T-helper 1 cell treated with Interleukin-12 subunit alpha and Interleukin-12 subunit beta and Interleukin-4 antibody, amounts not matched to agents 30 μg/mL and 1 μg/mL, for 36 hours (primary cell): ENCODE measurements around the gene DPH2.

ENCODE experiments used
- H3K27ac Mint-ChIP-seq: one replicate; pipeline ENCODE4 v1.8.0; 2021; ENCODE audit warnings: mild to moderate bottlenecking, mixed read lengths
- H3K27me3 Mint-ChIP-seq: one replicate; pipeline ENCODE4 v1.8.0; 2021; ENCODE audit warnings: low read depth, mixed read lengths
- H3K36me3 Mint-ChIP-seq: one replicate; pipeline ENCODE4 v1.8.0; 2021; ENCODE audit warnings: low read depth, mixed read lengths
- H3K4me1 Mint-ChIP-seq: one replicate; pipeline ENCODE4 v1.8.0; 2021; ENCODE audit warnings: low read depth, mixed read lengths
- H3K4me3 Mint-ChIP-seq: one replicate; pipeline ENCODE4 v1.8.0; 2021; ENCODE audit warnings: mild to moderate bottlenecking, moderate library complexity, mixed read lengths
- H3K9me3 Mint-ChIP-seq: one replicate; pipeline ENCODE4 v1.8.0; 2021; ENCODE audit warnings: mixed read lengths

DPH2 gene

DNA sequence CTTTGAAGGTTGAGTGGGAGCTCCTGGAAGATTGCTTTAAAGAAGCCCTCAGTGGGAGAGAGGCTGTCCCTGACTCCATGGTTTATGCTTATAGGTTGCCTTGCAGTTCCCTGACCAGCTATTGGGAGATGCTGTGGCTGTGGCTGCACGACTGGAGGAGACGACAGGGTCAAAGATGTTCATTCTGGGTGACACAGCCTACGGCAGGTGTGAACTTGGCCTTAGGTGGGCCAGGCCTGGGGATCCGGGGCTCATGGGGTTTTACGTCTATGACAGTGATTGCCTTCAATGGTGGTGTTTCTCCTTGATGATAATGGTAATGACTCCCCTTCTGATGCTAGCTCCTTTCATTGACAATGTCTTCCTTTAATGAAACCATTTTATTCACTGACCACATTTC, 692 bp downstream of the DPH2 start:
- peak overlapping the region; percentile 82 for H3K27ac Mint-ChIP-seq

DNA sequence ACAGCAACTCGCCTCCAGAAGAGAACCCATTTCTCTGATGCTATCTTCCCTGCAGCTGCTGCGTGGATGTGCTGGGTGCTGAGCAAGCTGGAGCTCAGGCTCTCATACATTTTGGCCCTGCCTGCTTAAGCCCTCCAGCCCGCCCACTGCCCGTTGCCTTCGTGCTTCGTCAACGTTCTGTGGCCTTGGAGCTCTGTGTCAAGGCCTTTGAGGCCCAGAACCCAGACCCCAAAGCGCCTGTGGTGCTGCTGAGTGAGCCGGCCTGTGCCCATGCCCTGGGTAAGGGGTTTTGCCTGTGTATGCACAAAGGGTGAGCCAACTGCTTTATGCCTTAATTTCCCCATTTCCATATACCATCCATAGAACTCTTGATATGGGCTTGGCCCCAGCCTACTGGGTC, 1.1 kb downstream of the DPH2 start:
- Mint-ChIP-seq H3K27ac (no peak overlapping the region), H3K27me3 (no peaks in the 10 kb centered on the region), H3K4me1 (peaks cover 40% of the 10 kb centered on the region), H3K36me3 (peaks cover 6% of the 10 kb centered on the region), H3K9me3 (no peaks in the 10 kb centered on the region), H3K4me3 (peak overlapping the region; percentile 95)

More for the DNA sequence above, 692 bp downstream of the DPH2 start:
- Mint-ChIP-seq H3K9me3 (no peaks in the 10 kb centered on the region), H3K4me1 (peaks cover 36% of the 10 kb centered on the region), H3K4me3 (peak overlapping the region; percentile 95), H3K36me3 (peaks cover 6% of the 10 kb centered on the region), H3K27me3 (no peaks in the 10 kb centered on the region)

DNA sequence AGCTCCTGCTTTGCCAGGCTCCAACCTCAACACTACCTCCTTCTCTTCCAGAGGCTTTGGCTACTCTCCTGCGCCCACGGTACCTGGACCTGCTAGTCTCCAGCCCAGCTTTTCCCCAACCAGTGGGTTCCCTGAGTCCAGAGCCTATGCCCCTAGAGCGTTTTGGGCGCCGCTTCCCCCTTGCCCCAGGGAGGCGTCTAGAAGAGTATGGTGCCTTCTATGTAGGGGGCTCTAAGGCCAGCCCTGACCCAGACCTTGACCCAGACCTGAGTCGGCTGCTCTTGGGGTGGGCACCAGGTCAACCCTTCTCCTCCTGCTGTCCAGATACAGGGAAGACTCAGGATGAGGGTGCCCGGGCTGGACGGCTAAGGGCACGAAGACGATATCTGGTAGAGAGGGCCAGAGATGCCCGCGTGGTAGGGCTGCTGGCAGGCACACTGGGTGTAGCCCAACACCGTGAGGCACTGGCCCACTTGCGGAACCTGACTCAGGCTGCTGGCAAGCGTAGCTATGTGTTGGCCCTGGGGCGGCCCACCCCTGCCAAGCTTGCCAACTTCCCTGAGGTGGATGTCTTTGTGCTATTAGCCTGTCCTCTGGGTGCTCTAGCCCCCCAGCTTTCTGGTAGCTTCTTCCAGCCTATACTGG, 1.6 kb downstream of the DPH2 start:
- Mint-ChIP-seq H3K4me1 (peaks cover 44% of the 10 kb centered on the region), H3K4me3 (peak overlapping the region; percentile 95), H3K9me3 (no peaks in the 10 kb centered on the region), H3K27ac (no peak overlapping the region), H3K36me3 (peaks cover 6% of the 10 kb centered on the region), H3K27me3 (no peaks in the 10 kb centered on the region)

DNA sequence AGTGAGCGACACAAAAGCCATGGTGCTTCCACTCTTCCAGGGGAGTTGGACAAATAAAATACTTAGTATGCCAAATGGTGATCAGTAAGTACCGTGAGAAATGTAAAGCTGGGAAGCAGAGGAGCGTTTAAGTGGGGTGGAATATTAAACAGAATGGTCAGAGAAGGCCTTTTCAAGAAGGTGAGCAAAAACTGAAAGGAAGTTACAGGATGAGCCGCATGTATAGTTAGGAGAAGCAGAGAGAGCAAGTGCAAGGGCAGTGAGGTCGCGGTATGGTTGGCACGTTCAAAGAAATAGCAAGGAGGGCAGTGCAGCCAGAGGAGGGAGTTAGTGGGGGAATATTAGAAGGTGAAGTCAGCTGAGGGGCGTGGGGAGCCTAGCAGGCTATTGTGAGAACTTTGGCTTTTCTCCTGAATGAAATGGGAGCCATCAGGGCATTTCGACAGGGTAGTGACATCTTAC, 4.2 kb downstream of the DPH2 start:
- H3K4me1 Mint-ChIP-seq = peaks cover 61% of the 10 kb centered on the region
- H3K27ac Mint-ChIP-seq = peak overlapping the region; percentile 96
- H3K9me3 Mint-ChIP-seq = no peaks in the 10 kb centered on the region
- H3K4me3 Mint-ChIP-seq = peak overlapping the region; percentile 87
- H3K27me3 Mint-ChIP-seq = no peaks in the 10 kb centered on the region
- peaks cover 23% of the 10 kb centered on the region for H3K36me3 Mint-ChIP-seq

DNA sequence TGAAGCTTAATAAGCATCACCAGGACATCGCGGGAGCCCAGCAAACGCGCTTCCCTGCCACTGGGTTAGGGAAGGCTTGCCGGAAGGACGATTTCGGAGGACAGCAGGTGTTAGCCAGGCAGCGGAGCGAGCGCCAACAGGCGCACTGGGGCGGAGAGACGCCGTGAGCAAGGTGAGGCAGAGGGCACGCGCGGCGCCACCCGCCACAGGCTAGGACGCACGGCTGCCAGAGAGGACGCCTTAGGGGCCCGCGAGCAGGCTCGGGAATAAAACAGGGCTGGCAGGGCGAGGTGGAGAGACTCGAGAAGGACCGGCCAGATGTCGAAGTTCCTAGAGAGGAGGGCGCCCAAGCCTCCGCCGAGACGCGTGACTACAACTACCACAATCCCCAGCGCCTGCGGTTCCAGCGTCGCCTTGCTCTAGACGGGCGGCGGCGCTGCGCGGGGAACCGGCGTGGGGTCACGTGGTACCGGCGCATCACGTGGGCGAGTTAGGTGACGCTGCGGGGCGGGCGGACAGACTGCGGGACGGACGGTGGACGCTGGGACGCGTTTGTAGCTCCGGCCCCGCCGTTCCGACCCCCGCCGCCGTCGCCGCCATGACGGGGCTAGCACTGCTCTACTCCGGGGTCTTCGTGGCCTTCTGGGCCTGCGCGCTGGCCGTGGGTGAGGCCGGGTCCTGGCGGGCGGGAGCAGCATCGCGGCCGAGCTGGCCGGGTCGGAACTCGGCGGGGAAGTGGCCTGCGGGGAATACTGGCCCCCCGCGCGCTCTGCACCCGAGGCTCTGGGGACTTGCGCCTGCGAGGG, 4.8 kb downstream of the DPH2 start, which contains the start of gene ATP6V0B:
ATP6V0B (plus strand) TSS at position 518 of the 806 bp plus-strand sequence; CDS start at position 599, 81 bp downstream.
- H3K9me3 Mint-ChIP-seq = no peaks in the 10 kb centered on the region
- peak within 1 kb of the TSS; percentile 87 for H3K4me3 Mint-ChIP-seq
- peak within 1 kb of the TSS; percentile 96 for H3K27ac Mint-ChIP-seq
- peaks cover 23% of the 10 kb centered on the region for H3K36me3 Mint-ChIP-seq
- H3K27me3 Mint-ChIP-seq = no peaks in the 10 kb centered on the region
- H3K4me1 Mint-ChIP-seq = peaks cover 55% of the 10 kb centered on the region

DNA sequence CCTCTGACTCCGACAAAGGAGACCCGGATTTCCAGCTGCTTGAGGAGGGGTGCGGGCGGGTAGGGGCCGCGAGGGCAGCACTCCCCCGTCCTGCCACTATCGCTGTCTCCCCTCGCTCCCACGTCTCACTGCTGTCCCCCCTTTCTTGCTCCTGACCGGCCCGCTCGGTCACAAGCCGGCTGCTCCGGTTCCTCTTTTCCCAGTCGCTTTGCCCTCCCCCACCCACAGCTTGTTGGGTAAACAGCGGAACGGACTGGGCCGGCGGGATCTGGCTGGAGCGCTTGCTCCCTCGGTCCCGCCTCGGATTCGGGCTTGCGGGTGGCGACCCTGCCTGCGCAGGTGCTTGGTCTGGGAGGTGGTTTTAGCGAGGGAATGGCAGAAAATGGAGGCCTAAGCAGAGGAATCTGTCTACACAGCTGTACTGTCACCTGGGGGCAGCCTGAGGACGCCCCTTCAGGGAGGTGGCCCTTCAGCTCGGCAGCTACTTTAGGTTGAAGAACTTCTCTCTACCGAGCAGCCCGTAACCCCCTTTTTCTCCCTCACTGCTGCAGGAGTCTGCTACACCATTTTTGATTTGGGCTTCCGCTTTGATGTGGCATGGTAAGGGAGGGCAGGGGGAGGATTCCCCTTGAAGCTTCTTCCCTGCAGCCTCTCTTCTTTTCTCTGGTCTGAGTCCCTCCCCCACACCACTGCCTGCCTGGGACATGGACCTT, 5.6 kb downstream of the DPH2 start:
- H3K27ac Mint-ChIP-seq = peak overlapping the region; percentile 72
- no peaks in the 10 kb centered on the region for H3K27me3 Mint-ChIP-seq
- no peaks in the 10 kb centered on the region for H3K9me3 Mint-ChIP-seq
- H3K4me3 Mint-ChIP-seq = peak overlapping the region; percentile 87
- H3K36me3 Mint-ChIP-seq = peaks cover 21% of the 10 kb centered on the region
- H3K4me1 Mint-ChIP-seq = peaks cover 53% of the 10 kb centered on the region

DNA sequence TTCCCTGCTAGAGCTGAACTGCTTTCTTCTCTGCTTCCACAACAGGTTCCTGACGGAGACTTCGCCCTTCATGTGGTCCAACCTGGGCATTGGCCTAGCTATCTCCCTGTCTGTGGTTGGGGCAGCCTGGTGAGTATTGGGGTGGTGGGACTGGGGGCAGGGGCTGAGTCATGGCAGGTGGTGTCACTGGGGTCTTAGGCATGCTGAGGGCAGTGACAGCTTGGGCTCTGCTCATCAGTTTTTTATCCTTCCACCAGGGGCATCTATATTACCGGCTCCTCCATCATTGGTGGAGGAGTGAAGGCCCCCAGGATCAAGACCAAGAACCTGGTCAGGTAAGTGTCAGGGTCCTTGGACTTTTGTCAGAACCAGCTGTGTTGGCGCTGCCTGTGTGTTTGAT, 6.2 kb downstream of the DPH2 start:
- H3K27me3 Mint-ChIP-seq = no peaks in the 10 kb centered on the region
- peak overlapping the region; percentile 72 for H3K27ac Mint-ChIP-seq
- peaks cover 21% of the 10 kb centered on the region for H3K36me3 Mint-ChIP-seq
- H3K4me1 Mint-ChIP-seq = peaks cover 51% of the 10 kb centered on the region
- peak overlapping the region; percentile 87 for H3K4me3 Mint-ChIP-seq
- no peaks in the 10 kb centered on the region for H3K9me3 Mint-ChIP-seq

DNA sequence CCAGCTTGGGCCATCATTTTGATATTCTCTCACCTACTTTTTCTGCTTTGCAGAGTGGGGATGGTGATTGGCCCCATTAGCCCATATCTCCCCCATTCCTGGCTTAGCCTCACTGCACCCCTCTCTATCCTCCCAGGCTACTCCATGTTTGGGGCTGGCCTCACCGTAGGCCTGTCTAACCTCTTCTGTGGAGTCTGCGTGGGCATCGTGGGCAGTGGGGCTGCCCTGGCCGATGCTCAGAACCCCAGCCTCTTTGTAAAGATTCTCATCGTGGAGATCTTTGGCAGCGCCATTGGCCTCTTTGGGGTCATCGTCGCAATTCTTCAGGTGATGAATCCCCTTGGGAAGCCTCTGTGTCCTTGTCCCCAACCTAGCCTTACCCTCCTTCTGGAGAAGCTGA, 7.1 kb downstream of the DPH2 start:
- Mint-ChIP-seq H3K27ac (no peak overlapping the region), H3K27me3 (no peaks in the 10 kb centered on the region), H3K4me3 (peak overlapping the region; percentile 87), H3K36me3 (peaks cover 21% of the 10 kb centered on the region), H3K9me3 (no peaks in the 10 kb centered on the region), H3K4me1 (peaks cover 49% of the 10 kb centered on the region)

DNA sequence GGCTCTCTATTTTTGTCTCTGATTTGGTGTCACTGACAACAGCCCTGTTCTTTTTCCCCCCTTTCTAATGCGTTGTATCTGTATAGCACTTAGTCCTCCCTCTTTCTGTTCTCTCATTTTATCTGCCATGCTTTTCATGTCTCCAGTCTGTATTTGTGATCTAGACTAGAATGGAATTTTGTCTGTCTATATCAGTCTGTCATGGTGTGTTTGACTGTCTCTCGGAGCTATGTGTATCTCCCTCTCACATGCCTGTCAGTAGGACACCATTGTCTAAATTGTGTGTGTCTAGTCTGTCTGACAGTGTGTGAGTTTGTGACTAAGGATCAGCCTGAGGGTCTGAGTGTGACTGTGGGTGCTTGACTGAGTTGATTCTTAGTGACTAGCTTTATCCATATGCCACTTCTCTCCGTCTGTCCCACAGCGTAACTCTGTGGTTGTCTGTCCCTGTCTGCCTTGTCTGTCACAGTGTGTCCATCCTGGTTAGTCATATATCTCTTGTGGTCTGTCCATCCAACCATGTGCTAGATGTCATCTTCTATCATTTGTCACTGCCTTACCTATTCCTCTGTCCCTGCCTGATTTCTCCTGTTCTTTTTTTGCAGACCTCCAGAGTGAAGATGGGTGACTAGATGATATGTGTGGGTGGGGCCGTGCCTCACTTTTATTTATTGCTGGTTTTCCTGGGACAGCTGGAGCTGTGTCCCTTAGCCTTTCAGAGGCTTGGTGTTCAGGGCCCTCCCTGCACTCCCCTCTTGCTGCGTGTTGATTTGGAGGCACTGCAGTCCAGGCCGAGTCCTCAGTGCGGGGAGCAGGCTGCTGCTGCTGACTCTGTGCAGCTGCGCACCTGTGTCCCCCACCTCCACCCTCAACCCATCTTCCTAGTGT, 7.8 kb downstream of the DPH2 start:
- peaks cover 20% of the 10 kb centered on the region for H3K36me3 Mint-ChIP-seq
- no peaks in the 10 kb centered on the region for H3K9me3 Mint-ChIP-seq
- peak overlapping the region; percentile 70 for H3K4me3 Mint-ChIP-seq
- no peak overlapping the region for H3K27ac Mint-ChIP-seq
- peaks cover 51% of the 10 kb centered on the region for H3K4me1 Mint-ChIP-seq
- H3K27me3 Mint-ChIP-seq = no peaks in the 10 kb centered on the region

DNA sequence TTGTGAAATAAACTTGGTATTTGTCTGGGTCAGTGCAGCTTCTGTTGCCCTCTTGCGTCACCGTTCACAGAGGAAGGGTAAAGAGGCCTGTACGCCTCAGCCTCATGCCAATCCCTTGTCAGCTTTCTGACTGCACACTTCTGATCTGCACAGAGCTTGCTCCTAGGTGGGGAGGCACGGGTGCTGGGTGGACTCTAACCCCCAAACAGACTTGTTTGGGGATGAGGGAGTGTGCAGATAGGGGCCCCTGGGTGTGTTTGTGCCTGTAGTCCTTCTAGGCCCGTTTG, 8.4 kb downstream of the DPH2 start:
- Mint-ChIP-seq H3K9me3 (no peaks in the 10 kb centered on the region), H3K27ac (peak overlapping the region; percentile 7), H3K27me3 (no peaks in the 10 kb centered on the region), H3K36me3 (peaks cover 19% of the 10 kb centered on the region), H3K4me1 (peaks cover 50% of the 10 kb centered on the region), H3K4me3 (peak overlapping the region; percentile 70)

DNA sequence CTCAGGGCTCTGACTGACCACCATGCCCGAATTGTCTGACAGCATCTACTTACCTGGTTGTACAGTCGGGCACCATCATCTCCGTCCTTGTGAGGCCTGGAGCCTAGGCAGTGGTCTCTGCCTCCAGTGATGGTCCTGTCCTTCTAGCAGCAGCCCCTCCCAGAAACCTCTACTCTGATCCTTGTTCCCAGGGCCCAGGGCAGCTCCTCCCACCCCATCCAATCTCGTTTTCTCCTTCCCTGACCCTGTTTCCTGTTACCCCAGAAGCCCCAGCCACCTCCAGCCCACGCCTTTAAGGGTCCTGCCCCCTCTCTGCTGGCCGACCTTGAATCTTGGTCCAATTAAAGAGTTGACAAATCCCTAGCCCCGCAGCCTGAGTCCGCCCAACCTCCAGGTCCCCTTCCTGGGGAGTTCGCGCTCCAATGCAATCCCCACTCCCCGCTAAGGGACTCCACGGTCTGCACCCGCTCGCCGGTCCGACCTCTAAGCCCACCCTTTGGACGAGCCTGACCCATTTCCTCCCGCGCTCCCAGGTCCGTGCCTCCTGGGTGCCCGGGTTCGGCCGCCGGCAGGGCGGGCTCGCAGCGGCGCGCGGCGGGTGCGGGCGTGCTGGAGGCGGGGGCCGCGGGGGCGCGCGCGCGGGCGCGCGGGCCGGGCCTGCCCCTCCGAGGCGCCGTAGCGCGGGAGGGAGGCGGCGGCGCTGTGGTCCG, 8.9 kb downstream of the DPH2 start, which contains the start of gene B4GALT2:
B4GALT2 (plus strand) TSS at position 660 of the 710 bp plus-strand sequence. CDS start 1,951 bp downstream, outside the sequence.
- Mint-ChIP-seq H3K27ac (peak within 1 kb of the TSS; percentile 56), H3K9me3 (no peaks in the 10 kb centered on the region), H3K4me1 (peaks cover 45% of the 10 kb centered on the region), H3K4me3 (peak within 1 kb of the TSS; percentile 82), H3K36me3 (peaks cover 18% of the 10 kb centered on the region), H3K27me3 (no peaks in the 10 kb centered on the region)

DNA sequence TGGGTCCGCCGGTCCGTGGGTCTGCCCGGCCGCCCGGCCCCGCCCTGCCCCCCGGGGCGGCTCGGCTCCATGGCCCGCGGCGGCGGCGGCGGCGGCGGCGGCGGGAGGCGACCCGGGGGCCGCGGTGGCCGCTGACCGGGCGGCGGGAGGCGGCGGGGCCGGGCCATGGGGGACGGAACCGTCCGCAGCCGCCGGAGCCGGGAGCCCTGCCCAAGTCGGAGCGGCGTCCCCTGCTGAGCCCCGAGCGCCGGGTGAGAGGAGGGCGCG, 9.4 kb downstream of the DPH2 start:
- H3K9me3 Mint-ChIP-seq = no peaks in the 10 kb centered on the region
- H3K27me3 Mint-ChIP-seq = no peaks in the 10 kb centered on the region
- no peak overlapping the region for H3K27ac Mint-ChIP-seq
- H3K36me3 Mint-ChIP-seq = peaks cover 18% of the 10 kb centered on the region
- no peak overlapping the region for H3K4me3 Mint-ChIP-seq
- H3K4me1 Mint-ChIP-seq = peaks cover 40% of the 10 kb centered on the region

DNA sequence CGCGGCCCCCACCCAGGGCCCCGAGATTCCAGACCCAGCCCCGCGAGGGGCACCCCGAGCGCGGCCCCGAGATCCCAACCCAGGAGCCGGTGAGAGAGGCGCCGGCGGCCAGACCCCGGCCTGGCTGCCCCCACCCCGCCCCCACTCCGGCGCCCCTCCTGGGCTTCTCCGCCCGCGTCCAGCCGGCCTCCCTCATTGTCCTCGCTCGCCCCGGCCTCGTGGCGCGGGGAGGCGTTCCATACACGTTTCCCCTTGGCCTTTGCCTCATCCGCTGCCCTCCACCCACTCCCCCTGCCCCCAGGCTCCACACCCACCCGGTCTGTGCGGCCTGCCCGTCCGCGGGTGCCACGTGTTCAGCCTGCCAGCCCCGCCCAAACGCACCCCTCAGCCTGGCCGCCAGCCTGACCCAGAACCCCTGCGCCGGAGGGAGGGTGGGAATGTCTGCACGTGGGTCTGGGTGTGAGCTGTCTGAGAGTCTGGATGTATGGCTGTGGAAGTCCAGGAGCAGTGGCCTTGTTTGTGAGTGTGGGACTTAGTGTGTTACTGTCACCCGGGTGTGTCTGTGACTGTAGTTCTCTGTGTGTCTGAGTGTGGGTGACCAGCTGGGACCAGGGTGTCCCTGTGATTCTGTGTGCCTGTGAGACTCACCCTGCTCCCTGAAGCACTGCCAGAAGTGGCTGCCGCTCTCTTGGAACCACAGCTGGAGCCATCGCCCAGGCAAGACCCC, 9.9 kb downstream of the DPH2 start:
- H3K36me3 Mint-ChIP-seq = peaks cover 18% of the 10 kb centered on the region
- H3K27ac Mint-ChIP-seq = peak overlapping the region; percentile 56
- no peaks in the 10 kb centered on the region for H3K9me3 Mint-ChIP-seq
- peaks cover 38% of the 10 kb centered on the region for H3K4me1 Mint-ChIP-seq
- no peaks in the 10 kb centered on the region for H3K27me3 Mint-ChIP-seq
- H3K4me3 Mint-ChIP-seq = peak overlapping the region; percentile 82
